ENCODE measurements around the gene CD109. TPM values are rescaled to one million over a fixed set of nuclear protein-coding genes. Genes with fewer than 3 reads are reported as not detected.

CD109 gene
- total and polyA plus RNA-seq, 2 of the 4 experiments (the other 2 are of a cell fraction): 3.6 to 5.0 TPM

- H2AFZ ChIP-seq (replicated peaks; ENCODE audit: low read length, poor library complexity): no peak overlapping the region
- TF ChIP-seq FOS (IDR thresholded peaks at IDR 0.05; ENCODE audit: low read depth, low read length): no peak
- TF ChIP-seq CTCF (conservative IDR thresholded peaks at IDR 0.05; ENCODE audit: low read depth, low read length): no peak
- no peak for TF ChIP-seq CHD1 (IDR thresholded peaks at IDR 0.05; ENCODE audit: low read depth, low read length)
- TF ChIP-seq SMC3 (IDR thresholded peaks at IDR 0.05; ENCODE audit: low read depth, low read length): no peak
- TF ChIP-seq RFX5 (IDR thresholded peaks at IDR 0.05; ENCODE audit: low read depth, low read length): no peak
- no peak for TF ChIP-seq RAD21 (IDR thresholded peaks at IDR 0.05; ENCODE audit: low read length)
- no peak for TF ChIP-seq MAZ (IDR thresholded peaks at IDR 0.05; ENCODE audit: borderline replicate concordance, low read depth, low read length)
- TF ChIP-seq, protein P1, sequence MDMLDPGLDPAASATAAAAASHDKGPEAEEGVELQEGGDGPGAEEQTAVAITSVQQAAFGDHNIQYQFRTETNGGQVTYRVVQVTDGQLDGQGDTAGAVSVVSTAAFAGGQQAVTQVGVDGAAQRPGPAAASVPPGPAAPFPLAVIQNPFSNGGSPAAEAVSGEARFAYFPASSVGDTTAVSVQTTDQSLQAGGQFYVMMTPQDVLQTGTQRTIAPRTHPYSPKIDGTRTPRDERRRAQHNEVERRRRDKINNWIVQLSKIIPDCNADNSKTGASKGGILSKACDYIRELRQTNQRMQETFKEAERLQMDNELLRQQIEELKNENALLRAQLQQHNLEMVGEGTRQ (IDR thresholded peaks at IDR 0.05; ENCODE audit: low read depth, low read length): no peak
- TF ChIP-seq ELK1 (IDR thresholded peaks at IDR 0.05; ENCODE audit: borderline replicate concordance, low read depth, low read length): no peak
- TF ChIP-seq CEBPB (IDR thresholded peaks at IDR 0.05; ENCODE audit: low read depth, low read length): no peak
- no peak for TF ChIP-seq RCOR1 (IDR thresholded peaks at IDR 0.05; ENCODE audit: insufficient replicate concordance, low read length)
- no peak for TF ChIP-seq MXI1 (IDR thresholded peaks at IDR 0.05; ENCODE audit: borderline replicate concordance, low read depth, low read length)
- TF ChIP-seq POLR2A (IDR thresholded peaks at IDR 0.05; ENCODE audit: low read depth, low read length): no peak
- no peak for TF ChIP-seq NFE2L2 (IDR thresholded peaks at IDR 0.05; ENCODE audit: low read depth, low read length)
- H4K20me1 ChIP-seq (ENCODE audit: insufficient read depth, low read length): no peaks in the 10 kb centered on the region
- no peaks in the 10 kb centered on the region; a peak in 1 of 4 replicates for H3K79me1 ChIP-seq (ENCODE audit: low read depth in 1 of 2, low read length in 2 of 2)
- no peak overlapping the region for H3K4ac ChIP-seq (ENCODE audit: low read depth, low read length)
- no peak overlapping the region for H2BK5ac ChIP-seq (ENCODE audit: low read depth, low read length, poor library complexity, severe bottlenecking)
- H2AK5ac ChIP-seq (ENCODE audit: low read depth, low read length): no peak overlapping the region
- no peak overlapping the region for H3K56ac ChIP-seq (ENCODE audit: extremely low read depth, insufficient read depth, low read length)
- H3K27ac ChIP-seq (ENCODE audit: insufficient read depth, low read length): no peak overlapping the region
- CTCF ChIA-PET: interaction anchor here (1.1 kb wide), 1 partner anchor 25 kb away, joined by 3 read pairs; no protein-coding TSS in a partner anchor
- ATAC-seq (ENCODE audit: low read depth): no peak
- in situ Hi-C loops (cut with MboI; ENCODE audit: low sequenced_read_pairs) (no loop called here), dilution Hi-C loops (cut with HindIII; ENCODE audit: low sequenced_read_pairs, unreplicated experiment) (no loop called here), intact Hi-C loops (cut with micrococcal nuclease) (no loop called here)
- no peak overlapping the region for H3K18ac ChIP-seq (ENCODE audit: low read depth, low read length)
- H3K9me1 ChIP-seq (ENCODE audit: insufficient read depth, low read length): peaks cover 9% of the 10 kb centered on the region; the same call in 1 of the 2 replicates
- no CpG with 5 or more reads among the region's 2 CpGs for WGBS, 2 experiments (ENCODE audit: extremely low coverage in 2 of 2, insufficient read length in 1 of 2)
- no peak overlapping the region for H3K4me3 ChIP-seq (ENCODE audit: insufficient read depth, low read depth, low read length)
- H4K5ac ChIP-seq (ENCODE audit: low read depth, low read length): no peak overlapping the region
- no peak overlapping the region for H3K14ac ChIP-seq (replicated peaks; ENCODE audit: low read depth, low read length)
- no peak overlapping the region for H3K9ac ChIP-seq (ENCODE audit: low read depth, low read length)
- H2BK15ac ChIP-seq (ENCODE audit: low read depth, low read length): no peak overlapping the region
- no peaks in the 10 kb centered on the region for H3K9me3 ChIP-seq (ENCODE audit: control insufficient read depth, insufficient read depth, low read length)
- H3K27me3 ChIP-seq (ENCODE audit: control insufficient read depth, insufficient read depth, low read length): no peaks in the 10 kb centered on the region
- peaks cover 3% of the 10 kb centered on the region; the same call in 1 of the 2 replicates for H3K36me3 ChIP-seq (ENCODE audit: control insufficient read depth, insufficient read depth, low read length)
- no peak overlapping the region for H4K91ac ChIP-seq (ENCODE audit: insufficient read depth, low read depth, low read length)
- peaks cover 3% of the 10 kb centered on the region for H3K4me1 ChIP-seq (ENCODE audit: control insufficient read depth, insufficient read depth, low read length)
- POLR2A ChIA-PET (ENCODE audit: unreplicated experiment): no interaction called here
- H3K4me2 ChIP-seq (ENCODE audit: low read depth, low read length): no peak overlapping the region
- no peak overlapping the region for H3K23ac ChIP-seq (ENCODE audit: low read depth, low read length)
- H2BK20ac ChIP-seq (ENCODE audit: low read depth, low read length): no peak overlapping the region
- DNase-seq: no peak
- BruUV-seq (replicated peaks): no TSS peak
- H4K8ac ChIP-seq (ENCODE audit: low read depth in 2 of 2, low read length in 2 of 2): no peak overlapping the region
- no peak overlapping the region for H2BK120ac ChIP-seq (ENCODE audit: low read depth, low read length)
- H2AK9ac ChIP-seq (replicated peaks; ENCODE audit: low read depth, low read length, poor library complexity): no peak overlapping the region
These were observed 96.7 kb downstream of the CD109 start for GRCh38 chr6:73792738-73793137.

Measured in IMR-90 (cell line).